K562 (cell line): ENCODE data around the gene POLN. TPM values are rescaled to one million over a fixed set of nuclear protein-coding genes. Genes with fewer than 3 reads are reported as not detected.

Experiments
- ATAC-seq: fragments of 200-7000 bp; cut with Tn5 transposase; 3 replicates; pipeline ENCODE4 v1.9.1; 2020; ENCODE audit warnings: moderate library complexity
- BruUV-seq: library from RNA; stranded (reverse); fragments of 400-500 nt; replicated peaks from 2 replicates; lab custom pipeline; 2021; lab: Mats Ljungman, UMichigan
- CTCF ChIA-PET: fragments of 300-600 bp; formaldehyde crosslinking; extraction: SDS; loops from one replicate; lab custom pipeline; 2021; ENCODE audit warnings: low intra/inter-chr PET ratio; lab: Yijun Ruan, JAX
- POLR2A ChIA-PET: fragments of 300-600, 350-650 bp; sonication (Branson Sonifier 250); formaldehyde crosslinking; extraction: SDS; loops from one replicate; lab custom pipeline; 2021; ENCODE audit warnings: antibody characterized with exemption, inconsistent platforms; lab: Yijun Ruan, JAX
- DNase-seq, 4 experiments: peaks; one replicate each; pipeline versions ENCODE4 v3.0.0 to v3.0.0-alpha.2; 2011 to 2018; ENCODE audit warnings: low spot score in 3 of 4, mixed read lengths in 3 of 4; ENCODE audit errors: extremely low read depth in 1 of 4
- FAIRE-seq: peaks from 2 replicates; lab custom pipeline; 2011; peaks lifted over from hg19 to GRCh38; lab: Jason Lieb, UNC
- H2AFZ ChIP-seq: 2 replicates; pipeline ENCODE4 v1.6.0; 2011; ENCODE audit warnings: low read depth, low read length, control low read depth, inconsistent platforms
- H3K27ac ChIP-seq: fragments of 200-600 bp; 3 replicates; pipeline ENCODE4 v1.8.0; 2011; ENCODE audit warnings: low read depth, mild to moderate bottlenecking, control low read depth, inconsistent platforms, low read length, moderate library complexity, mixed read lengths; ENCODE audit errors: extremely low read depth
- H3K27me3 ChIP-seq, 2 experiments: fragments of 300-600 bp in 1 of 2; 2 replicates in 1 of 2; 3 replicates in 1 of 2; pipeline versions ENCODE4 v1.6.0 to v1.8.0; 2011; ENCODE audit warnings: inconsistent platforms in 2 of 2, low read length in 2 of 2, mild to moderate bottlenecking in 1 of 2, mixed read lengths in 1 of 2, moderate library complexity in 1 of 2; ENCODE audit not compliant: control insufficient read depth in 2 of 2, insufficient read depth in 2 of 2
- H3K36me3 ChIP-seq: fragments of 300-600 bp; 3 replicates; pipeline ENCODE4 v1.8.0; 2011; ENCODE audit warnings: mild to moderate bottlenecking, low read length, inconsistent platforms; ENCODE audit not compliant: control insufficient read depth, insufficient read depth
- H3K4me1 ChIP-seq, 2 experiments: fragments of 200-600 bp in 1 of 2; replicated peaks in 1 of 2; 2 replicates in 1 of 2; 3 replicates in 1 of 2; pipeline versions ENCODE4 v1.5.1 to v1.8.0; 2011; ENCODE audit warnings: inconsistent platforms in 2 of 2, low read length in 2 of 2, mild to moderate bottlenecking in 1 of 2, mixed read lengths in 1 of 2, moderate library complexity in 1 of 2; ENCODE audit not compliant: control insufficient read depth in 2 of 2, insufficient read depth in 2 of 2
- H3K4me2 ChIP-seq: 2 replicates; pipeline ENCODE4 v1.6.1; 2011; ENCODE audit warnings: low read length, control low read depth, inconsistent platforms, mixed read lengths; ENCODE audit not compliant: insufficient read depth
- H3K4me3 ChIP-seq: fragments of 200-600 bp; sonication (generic), shearing (Covaris generic); 2 replicates; pipeline ENCODE4 v1.5.1; 2016; ENCODE audit warnings: control low read depth, inconsistent platforms
- H3K79me2 ChIP-seq: fragments of 200-600 bp; 3 replicates; pipeline ENCODE4 v1.8.0; 2011; ENCODE audit warnings: low read length, inconsistent platforms; ENCODE audit not compliant: control insufficient read depth, insufficient read depth
- H3K9ac ChIP-seq, 2 experiments: 2 replicates each; pipeline versions ENCODE4 v1.6.0 to v1.6.1; 2011; ENCODE audit warnings: low read depth in 2 of 2, low read length in 2 of 2, control low read depth in 1 of 2, inconsistent platforms in 1 of 2, mild to moderate bottlenecking in 1 of 2, mixed read lengths in 1 of 2; ENCODE audit not compliant: insufficient read depth in 1 of 2
- H3K9me1 ChIP-seq: one replicate; pipeline ENCODE4 v1.6.0; 2011; ENCODE audit warnings: inconsistent platforms, mild to moderate bottlenecking, low read length, moderate library complexity; ENCODE audit not compliant: control insufficient read depth, insufficient read depth
- H3K9me3 ChIP-seq: replicated peaks from 2 replicates; pipeline ENCODE4 v1.5.1; 2011; ENCODE audit warnings: low read depth, low read length, inconsistent platforms; ENCODE audit not compliant: control insufficient read depth, insufficient read depth
- H4K20me1 ChIP-seq: replicated peaks from 2 replicates; pipeline ENCODE4 v1.6.1; 2011; ENCODE audit warnings: low read length, inconsistent platforms, mixed read lengths; ENCODE audit not compliant: control insufficient read depth, insufficient read depth
- CC2D1A ChIP-seq: fragments of 450-650 bp; IDR thresholded peaks from 2 replicates; pipeline ENCODE4 v1.6.1; 2017; ENCODE audit warnings: mild to moderate bottlenecking
- CHCHD3 ChIP-seq: fragments of 250-450 bp; sonication (Bioruptor Pico); IDR thresholded peaks from 2 replicates; pipeline ENCODE4 v2.1.2; 2022; ENCODE audit warnings: mild to moderate bottlenecking
- CTBP1 ChIP-seq: fragments of 450-650 bp; IDR thresholded peaks from 2 replicates; pipeline ENCODE4 v1.6.1; 2016; ENCODE audit warnings: borderline replicate concordance
- CTCFL ChIP-seq: IDR thresholded peaks from 2 replicates; pipeline ENCODE4 v1.6.1; 2011; ENCODE audit warnings: borderline replicate concordance, low read depth, mild to moderate bottlenecking, moderate library complexity, low read length; ENCODE audit not compliant: insufficient read depth, poor library complexity, severe bottlenecking
- DPF2 ChIP-seq: fragments of 450-650 bp; IDR thresholded peaks from 2 replicates; pipeline ENCODE4 v1.6.1; 2016
- ETS1 ChIP-seq: conservative IDR thresholded peaks from 2 replicates; pipeline ENCODE4 v1.6.1; 2011; ENCODE audit warnings: low read depth, mild to moderate bottlenecking, low read length; ENCODE audit not compliant: control insufficient read depth
- HMG20B ChIP-seq: fragments of 250-450 bp; sonication (Bioruptor Pico); IDR thresholded peaks from 2 replicates; pipeline ENCODE4 v1.5.0; 2021; ENCODE audit warnings: mild to moderate bottlenecking
- NELFE ChIP-seq: IDR thresholded peaks from 2 replicates; pipeline ENCODE4 v1.6.1; 2011; ENCODE audit warnings: mild to moderate bottlenecking; ENCODE audit not compliant: insufficient read depth, insufficient read length
- NFYB ChIP-seq: IDR thresholded peaks from 2 replicates; pipeline ENCODE4 v1.6.1; 2011; ENCODE audit warnings: mild to moderate bottlenecking, moderate library complexity; ENCODE audit not compliant: insufficient read length; ENCODE audit errors: extremely low read depth
- TAF15 ChIP-seq: fragments of 200-400 bp; formaldehyde crosslinking; IDR thresholded peaks from 2 replicates; pipeline ENCODE4 v1.6.1; 2017; ENCODE audit warnings: mild to moderate bottlenecking, low read depth, low read length, moderate library complexity
- TCF7L2 ChIP-seq: fragments of 150-350 bp; IDR thresholded peaks from 2 replicates; pipeline ENCODE4 v1.6.1; 2016; ENCODE audit warnings: low read depth, mild to moderate bottlenecking, low read length, moderate library complexity
- THRA ChIP-seq: fragments of 450-650 bp; IDR thresholded peaks from 2 replicates; pipeline ENCODE4 v1.6.1; 2017; ENCODE audit warnings: mild to moderate bottlenecking, moderate library complexity
- ZNF282 ChIP-seq: sonication (generic); formaldehyde crosslinking; IDR thresholded peaks from 2 replicates; pipeline ENCODE4 v1.8.1; 2023; ENCODE audit warnings: missing genetic modification reagents
- WGBS: fragments of 100-300 bp; shearing (Covaris generic); methylation state at CpG from one replicate; pipeline ENCODE4 v1.1.6; 2016; ENCODE audit warnings: low coverage, mixed read lengths; ENCODE audit not compliant: insufficient coverage; ENCODE audit errors: missing lambda C conversion rate; 5-methylcytosine and 5-hydroxymethylcytosine counted together
- in situ Hi-C: fragments of 300-500 bp; cut with MboI; formaldehyde crosslinking; loops from 4 replicates; pipeline ENCODE4 v1.15.0; 2018; ENCODE audit warnings: inconsistent platforms, mixed read lengths
- intact Hi-C: fragments of 100-400 bp; cut with micrococcal nuclease; formaldehyde crosslinking; loops from 2 replicates; pipeline ENCODE4 v1.14.2; 2022
- polyA plus RNA-seq, 8 experiments: library from polyadenylated mRNA; depleted of rRNA in 4 of 8; stranded (reverse) in 5 of 8; unstranded in 3 of 8; fragments of >200 nt; fragmentation: Nextera tagmentation in 2 of 8; fragmentation: Illumina TruSeq in 1 of 8; extraction: Ambion mirVana in 2 of 8; extraction: Trizol in 1 of 8; gene quantifications; 2 replicates each; pipeline versions ENCODE4 v1.2.1 to v1.2.3, GENCODE V29; 2011 to 2014; ENCODE audit warnings: inconsistent platforms in 1 of 8, missing spikeins in 1 of 8
- total RNA-seq, 7 experiments: library from RNA; depleted of rRNA in 6 of 7; stranded (reverse); fragments of >200 nt in 6 of 7; fragmentation: Illumina TruSeq in 2 of 7; extraction: Trizol in 2 of 7; gene quantifications; 2 replicates each; pipeline versions ENCODE4 v1.2.1 to v1.2.3, GENCODE V29; 2011 to 2021; ENCODE audit warnings: low replicate concordance in 1 of 7
- TF ChIP-seq, protein P1 (sequence below): IDR thresholded peaks from 2 replicates; pipeline ENCODE4 v1.6.1; 2016; ENCODE audit warnings: missing genetic modification characterization, missing compliant biosample characterization

The POLN gene
- total and polyA plus RNA-seq, 9 of the 15 experiments (the other 6 are each of a cell fraction or from before 2014, with no cell fraction given) = 0.08 to 0.91 (median 0.32) TPM

DNA sequence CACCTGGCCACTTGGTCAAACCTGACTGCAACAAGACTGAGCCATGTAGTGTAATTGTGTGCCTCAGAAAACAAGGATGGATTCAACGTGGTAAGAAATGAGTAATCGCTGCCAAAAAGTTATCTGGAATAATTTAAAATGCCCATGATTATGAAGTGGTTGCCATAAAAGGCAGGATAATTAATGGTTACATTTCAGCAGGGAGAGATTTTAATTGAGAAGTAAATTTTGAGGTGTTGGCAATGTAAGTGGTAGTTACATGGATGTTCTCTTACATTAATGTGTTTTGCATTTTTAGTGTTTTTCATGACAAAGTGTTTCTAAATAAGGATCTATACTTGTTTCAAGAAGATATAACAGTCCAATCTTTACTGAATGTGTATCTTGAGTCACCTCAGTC lies 15.7 kb downstream of the POLN start:
- no peaks in the 10 kb centered on the region for H3K4me1 ChIP-seq
- intact Hi-C loops (no loop called here), in situ Hi-C loops (loop anchor here (10.0 kb wide), 1 partner anchor 219 kb away; no protein-coding TSS in a partner anchor)
- no TSS peak for BruUV-seq
- H3K27ac ChIP-seq = no peak overlapping the region
- no peak overlapping the region for H3K4me3 ChIP-seq
- TF ChIP-seq THRA = no peak
- no peak for TF ChIP-seq ETS1
- no peak for TF ChIP-seq CC2D1A
- no peak for TF ChIP-seq CTBP1
- TF ChIP-seq TCF7L2 = no peak
- no peak for TF ChIP-seq NELFE
- no peak for TF ChIP-seq DPF2
- no peak for TF ChIP-seq ZNF282 (CRISPR knock-in tag)
- no peak for TF ChIP-seq CTCFL
- no peak for TF ChIP-seq NFYB
- TF ChIP-seq TAF15 = no peak
- TF ChIP-seq, protein P1, sequence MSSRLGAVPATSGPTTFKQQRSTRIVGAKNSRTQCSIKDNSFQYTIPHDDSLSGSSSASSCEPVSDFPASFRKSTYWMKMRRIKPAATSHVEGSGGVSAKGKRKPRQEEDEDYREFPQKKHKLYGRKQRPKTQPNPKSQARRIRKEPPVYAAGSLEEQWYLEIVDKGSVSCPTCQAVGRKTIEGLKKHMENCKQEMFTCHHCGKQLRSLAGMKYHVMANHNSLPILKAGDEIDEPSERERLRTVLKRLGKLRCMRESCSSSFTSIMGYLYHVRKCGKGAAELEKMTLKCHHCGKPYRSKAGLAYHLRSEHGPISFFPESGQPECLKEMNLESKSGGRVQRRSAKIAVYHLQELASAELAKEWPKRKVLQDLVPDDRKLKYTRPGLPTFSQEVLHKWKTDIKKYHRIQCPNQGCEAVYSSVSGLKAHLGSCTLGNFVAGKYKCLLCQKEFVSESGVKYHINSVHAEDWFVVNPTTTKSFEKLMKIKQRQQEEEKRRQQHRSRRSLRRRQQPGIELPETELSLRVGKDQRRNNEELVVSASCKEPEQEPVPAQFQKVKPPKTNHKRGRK (tag) = no peak
- TF ChIP-seq CHCHD3 = no peak
- no peak for TF ChIP-seq HMG20B (CRISPR knock-in tag)
- CTCF ChIA-PET = interaction anchor here (0.6 kb wide), 2 partner anchors 12 to 216 kb away, joined by 3 read pairs; no protein-coding TSS in a partner anchor
- no peaks in the 10 kb centered on the region for H3K9me3 ChIP-seq
- 73% methylated on average over 2 of the region's 2 CpGs for WGBS
- H3K9ac ChIP-seq = no peak overlapping the region
- no peak overlapping the region for H2AFZ ChIP-seq
- POLR2A ChIA-PET = interaction anchor here (0.6 to 1.5 kb wide), 2 partner anchors 12 to 20 kb away, joined by 3 read pairs; no protein-coding TSS in a partner anchor
- no peak overlapping the region for H3K4me2 ChIP-seq
- no peak for DNase-seq
- no peaks in the 10 kb centered on the region for H3K27me3 ChIP-seq
- ATAC-seq = no peak
- H4K20me1 ChIP-seq = no peaks in the 10 kb centered on the region
- no peaks in the 10 kb centered on the region for H3K9me1 ChIP-seq
- FAIRE-seq = no peak
- H3K36me3 ChIP-seq = peaks cover 20% of the 10 kb centered on the region; the same call in 2 of the 3 replicates
- no peaks in the 10 kb centered on the region for H3K79me2 ChIP-seq
